Measurements from ENCODE around the gene GABRG3.

DNA sequence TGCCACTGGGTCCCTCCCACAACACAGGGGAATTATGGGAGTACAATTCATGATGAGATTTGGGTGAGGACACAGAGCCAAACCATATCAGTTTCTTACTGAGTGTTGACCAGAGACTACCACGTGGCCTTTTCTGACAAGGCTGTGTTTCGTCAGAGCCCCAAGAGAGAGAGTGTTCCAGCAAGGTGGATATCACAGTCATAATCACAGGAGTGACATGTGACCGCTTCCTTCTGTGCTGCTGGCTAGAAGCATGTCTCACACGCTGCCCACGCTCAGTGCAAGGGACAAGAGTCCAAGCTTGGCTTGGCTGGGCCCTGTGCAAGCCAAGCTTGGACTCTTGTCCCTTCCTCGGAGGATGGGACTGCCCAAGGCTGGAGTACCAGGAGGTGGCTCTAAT is 103.2 kb downstream of the GABRG3 start:
- TF ChIP-seq, protein P1, sequence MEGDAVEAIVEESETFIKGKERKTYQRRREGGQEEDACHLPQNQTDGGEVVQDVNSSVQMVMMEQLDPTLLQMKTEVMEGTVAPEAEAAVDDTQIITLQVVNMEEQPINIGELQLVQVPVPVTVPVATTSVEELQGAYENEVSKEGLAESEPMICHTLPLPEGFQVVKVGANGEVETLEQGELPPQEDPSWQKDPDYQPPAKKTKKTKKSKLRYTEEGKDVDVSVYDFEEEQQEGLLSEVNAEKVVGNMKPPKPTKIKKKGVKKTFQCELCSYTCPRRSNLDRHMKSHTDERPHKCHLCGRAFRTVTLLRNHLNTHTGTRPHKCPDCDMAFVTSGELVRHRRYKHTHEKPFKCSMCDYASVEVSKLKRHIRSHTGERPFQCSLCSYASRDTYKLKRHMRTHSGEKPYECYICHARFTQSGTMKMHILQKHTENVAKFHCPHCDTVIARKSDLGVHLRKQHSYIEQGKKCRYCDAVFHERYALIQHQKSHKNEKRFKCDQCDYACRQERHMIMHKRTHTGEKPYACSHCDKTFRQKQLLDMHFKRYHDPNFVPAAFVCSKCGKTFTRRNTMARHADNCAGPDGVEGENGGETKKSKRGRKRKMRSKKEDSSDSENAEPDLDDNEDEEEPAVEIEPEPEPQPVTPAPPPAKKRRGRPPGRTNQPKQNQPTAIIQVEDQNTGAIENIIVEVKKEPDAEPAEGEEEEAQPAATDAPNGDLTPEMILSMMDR (IDR thresholded peaks at IDR 0.05), result no peak
- TF ChIP-seq POLR2A (IDR thresholded peaks at IDR 0.05) (no peak), POLR2AphosphoS5 (IDR thresholded peaks at IDR 0.05; ENCODE audit: insufficient read depth in 1 of 2, low read depth in 1 of 2) (no peak)

Data from vagina (tissue), 2 donors.